HepG2 (cell line): ENCODE data around the gene PARVB. TPM values are rescaled to one million over a fixed set of nuclear protein-coding genes. Genes with fewer than 3 reads are reported as not detected.

Experiments
- ATAC-seq: fragments of 200-7000 bp; cut with Tn5 transposase; 3 replicates; pipeline ENCODE4 v1.9.1; 2020; ENCODE audit warnings: mild to moderate bottlenecking, moderate library complexity
- BruUV-seq: library from RNA; stranded (reverse); fragments of 400-500 nt; replicated peaks from 2 replicates; lab custom pipeline; 2021; lab: Mats Ljungman, UMichigan
- CTCF ChIA-PET: fragments of 300-600 bp; formaldehyde crosslinking; extraction: SDS; loops from one replicate; lab custom pipeline; 2021; ENCODE audit warnings: low total read pairs, inconsistent platforms, low intra/inter-chr PET ratio; lab: Yijun Ruan, JAX
- POLR2A ChIA-PET: fragments of 350-600 bp; sonication (Branson Sonifier 250); formaldehyde crosslinking; loops from one replicate; lab custom pipeline; 2020; ENCODE audit warnings: antibody characterized with exemption, inconsistent platforms; lab: Yijun Ruan, JAX
- DNase-seq: peaks from one replicate; pipeline ENCODE4 v3.0.0-alpha.2; 2015; ENCODE audit warnings: low spot score
- FAIRE-seq: peaks from 3 replicates; lab custom pipeline; 2011; peaks lifted over from hg19 to GRCh38; lab: Jason Lieb, UNC
- H2AFZ ChIP-seq: one replicate; pipeline ENCODE4 v1.6.1; 2011; ENCODE audit warnings: low read length, inconsistent platforms
- H3K27ac ChIP-seq: fragments of 300-600 bp; 3 replicates; pipeline ENCODE4 v1.8.0; 2011; ENCODE audit warnings: mixed run types, mild to moderate bottlenecking, mixed read lengths, low read length, inconsistent platforms; ENCODE audit not compliant: insufficient read depth; ENCODE audit errors: extremely low read length
- H3K27me3 ChIP-seq, 2 experiments: fragments of 200-600 bp in 1 of 2; 2 replicates in 1 of 2; 3 replicates in 1 of 2; pipeline versions ENCODE4 v1.6.0 to v1.8.0; 2011; ENCODE audit warnings: low read length in 2 of 2, mild to moderate bottlenecking in 2 of 2, moderate library complexity in 2 of 2, inconsistent platforms in 1 of 2; ENCODE audit not compliant: insufficient read depth in 2 of 2, control insufficient read depth in 1 of 2
- H3K36me3 ChIP-seq, 2 experiments: fragments of 200-600 bp in 1 of 2; replicated peaks in 1 of 2; 2 replicates in 1 of 2; 3 replicates in 1 of 2; pipeline versions ENCODE4 v1.5.1 to v1.8.0; 2011; ENCODE audit warnings: low read length in 2 of 2, inconsistent platforms in 1 of 2; ENCODE audit not compliant: insufficient read depth in 2 of 2, control insufficient read depth in 1 of 2
- H3K4me1 ChIP-seq: 2 replicates; pipeline ENCODE4 v1.5.1; 2012; ENCODE audit warnings: low read length, inconsistent platforms; ENCODE audit not compliant: insufficient read depth
- H3K4me2 ChIP-seq: 2 replicates; pipeline ENCODE4 v1.6.0; 2011; ENCODE audit warnings: low read depth, low read length, inconsistent platforms
- H3K4me3 ChIP-seq, 3 experiments: fragments of 200-600 bp in 1 of 3; sonication (generic), shearing (Covaris generic) in 1 of 3; replicated peaks in 1 of 3; 2 replicates each; pipeline ENCODE4 v1.5.1; 2011 to 2016; ENCODE audit warnings: low read length in 3 of 3, inconsistent platforms in 2 of 3, low read depth in 2 of 3, mild to moderate bottlenecking in 2 of 3, control low read depth in 1 of 3, mixed read lengths in 1 of 3; ENCODE audit not compliant: insufficient read depth in 1 of 3
- H3K79me2 ChIP-seq: one replicate; pipeline ENCODE4 v1.6.1; 2011; ENCODE audit warnings: low read length, inconsistent platforms; ENCODE audit not compliant: insufficient read depth
- H3K9ac ChIP-seq: 2 replicates; pipeline ENCODE4 v1.6.0; 2011; ENCODE audit warnings: mild to moderate bottlenecking, low read depth, low read length, inconsistent platforms; ENCODE audit not compliant: insufficient read depth
- H3K9me3 ChIP-seq: 2 replicates; pipeline ENCODE4 v1.5.1; 2012; ENCODE audit warnings: mild to moderate bottlenecking, low read length
- H4K20me1 ChIP-seq: 2 replicates; pipeline ENCODE4 v1.6.0; 2011; ENCODE audit warnings: inconsistent platforms, mild to moderate bottlenecking, low read length, moderate library complexity; ENCODE audit not compliant: insufficient read depth
- MTERF4 ChIP-seq: sonication (generic); formaldehyde crosslinking; IDR thresholded peaks from 2 replicates; pipeline ENCODE4 v1.8.0; 2023; ENCODE audit warnings: mild to moderate bottlenecking, missing genetic modification reagents
- YEATS2 ChIP-seq: sonication (generic); formaldehyde crosslinking; IDR thresholded peaks from 2 replicates; pipeline ENCODE4 v1.4.0; 2020; ENCODE audit warnings: missing genetic modification reagents, borderline replicate concordance
- ZBTB7B ChIP-seq: sonication (generic); formaldehyde crosslinking; IDR thresholded peaks from 2 replicates; pipeline ENCODE4 v1.4.0; 2020; ENCODE audit warnings: missing genetic modification reagents
- ZNF180 ChIP-seq: sonication (generic); formaldehyde crosslinking; IDR thresholded peaks from 2 replicates; pipeline ENCODE4 v1.4.0; 2020; ENCODE audit warnings: low read depth, missing genetic modification reagents, borderline replicate concordance
- ZNF570 ChIP-seq: sonication (generic); formaldehyde crosslinking; IDR thresholded peaks from 2 replicates; pipeline ENCODE4 v1.4.0; 2020; ENCODE audit warnings: mild to moderate bottlenecking, missing genetic modification reagents, borderline replicate concordance
- ZNF777 ChIP-seq: sonication (generic); formaldehyde crosslinking; IDR thresholded peaks from 2 replicates; pipeline ENCODE4 v1.4.0; 2020; ENCODE audit warnings: missing genetic modification reagents
- WGBS: methylation state at CpG from one replicate; pipeline ENCODE4 v1.1.6; 2017; ENCODE audit warnings: low lambda C conversion rate; 5-methylcytosine and 5-hydroxymethylcytosine counted together
- in situ Hi-C: cut with HindIII; loops from 2 replicates; pipeline ENCODE4 v1.10.0; 2017; ENCODE audit warnings: low pct_unique_long_range_greater_than_20kb; ENCODE audit not compliant: extremely low pct_ligation_motif_present
- intact Hi-C: fragments of 100-400 bp; cut with micrococcal nuclease; formaldehyde crosslinking; loops from one replicate; pipeline ENCODE4 v1.10.0; 2022; ENCODE audit not compliant: unreplicated experiment
- polyA plus RNA-seq, 8 experiments: library from polyadenylated mRNA; depleted of rRNA in 3 of 8; stranded (reverse) in 7 of 8; unstranded in 1 of 8; fragments of >200 nt; fragmentation: Illumina TruSeq in 4 of 8; extraction: Trizol in 4 of 8; gene quantifications; 2 replicates each; pipeline versions ENCODE4 v1.2.1 to v1.2.3, GENCODE V29; 2011 to 2016; ENCODE audit warnings: low read depth in 4 of 8, missing spikeins in 1 of 8, mixed read lengths in 1 of 8; ENCODE audit not compliant: insufficient read depth in 1 of 8
- total RNA-seq, 5 experiments: library from RNA; depleted of rRNA; stranded (reverse); fragments of >200 nt; fragmentation: Illumina TruSeq; extraction: Trizol; gene quantifications; 2 replicates each; pipeline ENCODE4 v1.2.3, GENCODE V29; 2016; ENCODE audit warnings: low read depth in 1 of 5

PARVB gene
- total and polyA plus RNA-seq, 2 of the 13 experiments (the other 11 are each of a cell fraction or from before 2014, with no cell fraction given), result 0.11 to 0.15 TPM

GRCh38 chr22:44181033-44181911, 157.2 kb downstream of the PARVB start:
- TF ChIP-seq YEATS2 (CRISPR knock-in tag) (no peak), ZBTB7B (CRISPR knock-in tag) (no peak), ZNF777 (CRISPR knock-in tag) (no peak), ZNF570 (CRISPR knock-in tag) (no peak), ZNF180 (CRISPR knock-in tag) (no peak), MTERF4 (CRISPR knock-in tag) (no peak)
- TF ChIP-seq, all 625 proteins: peak for 0
- intact Hi-C loops, result no loop called here
- H3K9ac ChIP-seq, result no peak overlapping the region
- no peak for ATAC-seq
- no peak for DNase-seq
- no peak overlapping the region for H3K4me3 ChIP-seq
- no peak overlapping the region for H2AFZ ChIP-seq
- no peak for FAIRE-seq
- no TSS peak for BruUV-seq
- CTCF ChIA-PET, result no interaction called here
- in situ Hi-C loops, result no loop called here
- H3K27ac ChIP-seq, result no peak overlapping the region
- no peaks in the 10 kb centered on the region for H3K4me1 ChIP-seq
- no peaks in the 10 kb centered on the region for H3K9me3 ChIP-seq
- no peaks in the 10 kb centered on the region for H3K36me3 ChIP-seq
- no peaks in the 10 kb centered on the region for H4K20me1 ChIP-seq
- 35% methylated on average over 22 of the region's 40 CpGs for WGBS
- no peak overlapping the region for H3K4me2 ChIP-seq
- H3K27me3 ChIP-seq, result peaks cover 2 to 59% of the 10 kb centered on the region in 2 experiments; a peak in 4 of 5 replicates
- H3K79me2 ChIP-seq, result no peaks in the 10 kb centered on the region
- POLR2A ChIA-PET, result no interaction called here
